ENCODE measurements around the gene SNX3. TPM values are rescaled to one million over a fixed set of nuclear protein-coding genes. Genes with fewer than 3 reads are reported as not detected.

The SNX3 gene
- total RNA-seq, 1 experiment from 2014 or later, result 80.7 TPM

DNA sequence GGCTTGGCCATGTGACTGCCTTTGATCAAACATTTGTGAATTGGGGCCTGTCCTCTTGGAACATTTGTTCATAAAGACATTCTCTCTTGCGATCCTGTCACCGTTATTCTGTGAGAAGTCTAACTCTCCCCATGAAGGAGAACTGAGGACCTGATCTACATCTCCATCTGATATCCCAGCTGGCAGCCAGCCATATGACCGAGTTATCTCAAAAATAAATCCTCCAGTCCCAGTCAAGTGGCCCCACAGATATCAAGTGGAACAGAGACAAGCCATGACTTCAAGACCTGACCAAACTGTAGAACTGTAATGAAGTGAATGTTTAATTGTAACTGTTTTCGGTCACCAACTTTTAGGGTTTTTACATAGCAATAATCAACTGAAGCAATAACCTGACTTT, 25.7 kb downstream of the SNX3 start:
- TF ChIP-seq, protein P1, sequence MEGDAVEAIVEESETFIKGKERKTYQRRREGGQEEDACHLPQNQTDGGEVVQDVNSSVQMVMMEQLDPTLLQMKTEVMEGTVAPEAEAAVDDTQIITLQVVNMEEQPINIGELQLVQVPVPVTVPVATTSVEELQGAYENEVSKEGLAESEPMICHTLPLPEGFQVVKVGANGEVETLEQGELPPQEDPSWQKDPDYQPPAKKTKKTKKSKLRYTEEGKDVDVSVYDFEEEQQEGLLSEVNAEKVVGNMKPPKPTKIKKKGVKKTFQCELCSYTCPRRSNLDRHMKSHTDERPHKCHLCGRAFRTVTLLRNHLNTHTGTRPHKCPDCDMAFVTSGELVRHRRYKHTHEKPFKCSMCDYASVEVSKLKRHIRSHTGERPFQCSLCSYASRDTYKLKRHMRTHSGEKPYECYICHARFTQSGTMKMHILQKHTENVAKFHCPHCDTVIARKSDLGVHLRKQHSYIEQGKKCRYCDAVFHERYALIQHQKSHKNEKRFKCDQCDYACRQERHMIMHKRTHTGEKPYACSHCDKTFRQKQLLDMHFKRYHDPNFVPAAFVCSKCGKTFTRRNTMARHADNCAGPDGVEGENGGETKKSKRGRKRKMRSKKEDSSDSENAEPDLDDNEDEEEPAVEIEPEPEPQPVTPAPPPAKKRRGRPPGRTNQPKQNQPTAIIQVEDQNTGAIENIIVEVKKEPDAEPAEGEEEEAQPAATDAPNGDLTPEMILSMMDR (conservative IDR thresholded peaks at IDR 0.05), result no peak

More for the DNA sequence above, 25.7 kb downstream of the SNX3 start:
- Histone ChIP-seq H3K4ac (ENCODE audit: low read depth, low read length) (no peak overlapping the region), H3K9me3 (ENCODE audit: control insufficient read depth, low read depth, low read length) (no peaks in the 10 kb centered on the region), H3K4me2 (ENCODE audit: insufficient read depth, insufficient read length, low read length) (no peak overlapping the region), H2BK120ac (ENCODE audit: low read depth, low read length, poor library complexity, severe bottlenecking) (no peak overlapping the region), H2BK12ac (ENCODE audit: insufficient read length, low read depth, low read length) (no peak overlapping the region), H3K27me3 (ENCODE audit: insufficient read depth, low read length) (no peaks in the 10 kb centered on the region), H3K14ac (ENCODE audit: insufficient read depth, low read length) (no peak overlapping the region), H2AK5ac (ENCODE audit: insufficient read length, low read length) (no peak overlapping the region), H3K79me1 (ENCODE audit: insufficient read depth, low read depth, low read length, poor library complexity, severe bottlenecking) (no peaks in the 10 kb centered on the region), H4K8ac (replicated peaks; ENCODE audit: insufficient read length, low read depth, low read length) (no peak overlapping the region), H2BK20ac (ENCODE audit: low read depth, low read length, poor library complexity, severe bottlenecking) (no peak overlapping the region), H3K9ac (ENCODE audit: extremely low read depth, insufficient read length, low read length) (no peak overlapping the region), H3K79me2 (ENCODE audit: insufficient read depth, low read length) (no peaks in the 10 kb centered on the region), H3K23ac (ENCODE audit: insufficient read length, low read depth, low read length) (no peak overlapping the region), H4K91ac (ENCODE audit: insufficient read length, low read depth, low read length) (no peak overlapping the region), H3K23me2 (ENCODE audit: insufficient read length, low read depth, low read length, poor library complexity, severe bottlenecking) (no peaks in the 10 kb centered on the region), H4K20me1 (ENCODE audit: control insufficient read depth, insufficient read depth, insufficient read length) (no peaks in the 10 kb centered on the region), H3K4me1 (ENCODE audit: insufficient read depth, low read length) (no peaks in the 10 kb centered on the region), H4K5ac (ENCODE audit: insufficient read length, low read depth, low read length) (no peak overlapping the region), H3T11ph (ENCODE audit: low read length) (no peak overlapping the region), H3K56ac (ENCODE audit: insufficient read length, low read depth, low read length) (no peak overlapping the region), H2AFZ (ENCODE audit: low read length) (no peak overlapping the region), H3K27ac (ENCODE audit: insufficient read length, low read depth, low read length) (no peak overlapping the region), H2BK5ac (ENCODE audit: insufficient read length, low read length) (no peak overlapping the region), H2BK15ac (ENCODE audit: low read depth, low read length) (no peak overlapping the region), H3K18ac (ENCODE audit: insufficient read length, low read depth, low read length) (no peak overlapping the region)
- no peaks in the 10 kb centered on the region for H3K9me3 Mint-ChIP-seq
- no peak for DNase-seq
- H3K4me3 Mint-ChIP-seq, result no peak overlapping the region
- peaks cover 2 to 11% (median 7%) of the 10 kb centered on the region in 3 experiments; a peak in 3 of 7 replicates for H3K36me3 Mint-ChIP-seq (ENCODE audit: insufficient read depth in 1 of 3, low read depth in 3 of 3)
- peaks cover 15 to 20% of the 10 kb centered on the region in 2 experiments for H3K4me1 Mint-ChIP-seq
- H3K27ac Mint-ChIP-seq, result no peak overlapping the region
- no peaks in the 10 kb centered on the region for H3K27me3 Mint-ChIP-seq (ENCODE audit: low read depth)
- no CpG with 5 or more reads among the region's 4 CpGs for whole genome bisulfite sequencing (ENCODE audit: extremely low coverage, insufficient read length, low lambda C conversion rate)

Data from H9 (cell line).